NCI-H2081 treated with DMSO at 0.1 percent for 48 hours (cell line): Measurements from ENCODE around the gene FBXO2.

Experiments used
- DNase-seq: peaks from one replicate; lab custom pipeline; 2025; lab: John Stamatoyannopoulos, UW

The FBXO2 gene

DNA sequence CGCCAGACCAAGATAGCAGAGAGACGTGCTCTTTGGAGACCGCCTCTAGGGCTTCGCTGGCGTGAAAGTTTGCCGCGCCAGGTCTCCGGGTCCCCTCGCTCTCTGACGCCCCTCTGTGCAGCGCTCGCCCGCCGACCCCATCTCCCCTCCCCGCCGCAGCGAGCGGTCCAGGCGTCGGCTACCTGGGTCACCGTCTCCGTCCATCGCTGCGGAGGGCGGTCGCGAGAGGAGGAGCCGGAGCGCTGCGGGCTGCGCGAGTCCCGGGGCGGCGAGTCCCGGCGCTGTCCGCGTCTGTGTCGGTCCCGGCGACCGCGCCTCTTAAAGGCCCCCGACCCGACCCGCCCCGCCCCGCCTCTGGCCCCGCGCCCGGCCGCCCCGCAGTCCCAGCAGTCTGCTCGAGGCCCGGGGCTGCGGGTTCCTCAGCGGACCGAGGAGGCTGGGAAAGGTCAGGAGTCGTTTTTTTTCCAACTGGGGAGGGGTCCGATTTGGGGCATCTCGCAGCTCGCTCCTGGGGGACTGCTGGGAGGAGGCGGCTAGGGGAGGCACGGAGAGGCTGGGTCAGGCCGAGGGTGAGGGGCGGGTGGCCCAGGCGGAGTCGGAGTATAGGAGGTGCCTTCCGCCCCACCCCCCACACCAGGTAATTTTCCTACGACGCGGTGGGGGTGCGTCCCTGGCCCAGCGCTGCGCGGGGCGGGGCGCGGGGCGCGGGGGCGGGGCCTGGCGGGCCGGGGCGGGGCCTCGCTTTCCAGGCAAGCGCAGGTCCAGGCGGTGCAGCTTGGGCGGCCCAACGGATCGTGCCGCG is at the start of gene FBXO2, which contains the start of gene FBXO44:
Gene FBXO2, minus strand, starts transcription at position 293 of the 802 bp plus-strand sequence. Its CDS starts 89 bp downstream, at position 204.
Gene FBXO44, plus strand, starts transcription at position 741 of the 802 bp plus-strand sequence. CDS start 959 bp downstream, outside the sequence.
- no peak for DNase-seq

- DNase-seq = no peak
These were observed 49.3 kb upstream of the FBXO2 start for GRCh38 chr1:11703357-11704193.

DNA sequence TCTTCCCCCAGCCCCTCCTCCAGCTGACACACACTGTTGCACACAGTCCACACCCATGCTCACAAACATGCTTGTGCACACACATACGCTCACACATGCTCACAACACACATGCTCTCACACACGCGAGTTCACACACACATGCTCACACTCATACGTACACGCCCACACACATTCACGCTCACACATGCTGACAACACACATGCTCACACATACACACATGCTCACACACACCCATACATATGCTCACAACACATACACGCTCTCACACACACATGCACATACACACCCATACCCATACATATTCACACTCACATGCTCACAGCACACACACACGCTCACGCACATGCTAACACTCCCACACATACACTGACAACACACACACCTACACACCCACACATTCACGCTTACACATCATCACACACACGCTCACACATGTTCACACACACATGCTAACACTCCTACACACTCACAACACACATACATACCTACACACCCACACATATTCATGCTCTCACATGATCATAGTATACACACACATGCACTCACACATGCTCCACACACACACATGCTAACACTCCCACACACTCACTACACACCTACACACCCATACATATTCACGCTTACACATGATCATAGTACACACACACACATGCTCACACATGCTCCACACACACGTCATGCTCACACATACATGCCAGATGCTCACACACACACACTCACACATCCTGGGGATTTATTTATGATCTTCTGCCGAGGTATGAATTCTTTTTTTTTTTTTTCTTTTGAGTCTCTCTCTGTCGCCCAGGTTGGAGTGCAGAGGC is 48.0 kb upstream of the FBXO2 start:
- DNase-seq = no peak

GRCh38 chr1:11701551-11701961 is 47.3 kb upstream of the FBXO2 start:
- DNase-seq = no peak

- DNase-seq = no peak
These were observed 46.6 kb upstream of the FBXO2 start for GRCh38 chr1:11700601-11701467.

DNA sequence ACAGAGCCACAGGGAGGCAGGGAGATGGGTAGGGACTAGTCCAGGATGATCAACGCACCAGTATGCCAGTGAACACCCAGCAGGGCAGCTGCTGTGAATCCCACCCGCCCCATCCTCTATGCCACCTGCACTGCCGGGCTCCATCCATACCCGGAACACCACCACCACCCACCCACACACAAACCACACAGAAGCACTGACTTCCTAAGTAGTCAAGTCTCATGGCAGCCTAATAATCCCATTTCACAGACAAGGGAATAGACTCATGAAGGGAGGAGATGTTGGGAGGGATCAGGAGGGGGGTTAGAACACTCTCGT is 43.6 kb upstream of the FBXO2 start:
- no peak for DNase-seq

DNA sequence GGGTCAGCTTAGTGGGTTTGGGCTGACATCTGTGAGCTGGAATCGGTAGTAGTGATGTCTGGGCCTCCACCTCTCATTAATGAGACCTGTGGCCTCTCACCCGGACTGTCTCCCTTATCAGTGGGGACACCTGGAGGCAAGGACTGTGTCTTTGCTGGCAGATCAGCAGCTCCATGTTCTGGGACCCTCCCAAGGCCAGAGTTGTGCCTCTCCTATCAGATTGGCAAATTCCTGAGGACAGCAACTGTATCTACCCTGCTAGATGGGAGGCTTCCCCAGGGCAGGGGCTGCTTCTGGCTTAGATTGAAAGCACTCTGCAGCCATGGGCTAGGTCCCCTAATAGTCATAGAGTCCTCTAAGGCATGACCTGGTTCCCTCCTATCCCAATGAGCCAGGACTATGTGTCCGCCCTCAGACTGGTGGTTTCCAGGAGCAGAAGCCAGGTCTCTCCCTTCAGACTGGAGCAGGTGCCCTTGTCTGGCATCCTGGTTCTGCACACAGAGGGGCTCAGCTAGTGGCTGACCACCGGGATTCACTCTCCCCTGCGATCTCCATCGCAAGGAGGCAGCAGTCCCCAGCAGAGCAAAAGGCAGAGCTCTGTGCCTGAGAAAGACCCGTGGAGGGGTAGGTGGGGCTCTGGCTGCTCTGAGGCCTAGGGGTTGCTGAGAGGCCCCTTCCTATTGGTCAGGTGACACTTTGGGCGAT is 43.1 kb upstream of the FBXO2 start:
- no peak for DNase-seq

- DNase-seq = no peak
These were observed 41.6 kb upstream of the FBXO2 start for GRCh38 chr1:11695861-11696260.

GRCh38 chr1:11693917-11694316 is 39.7 kb upstream of the FBXO2 start:
- no peak for DNase-seq

GRCh38 chr1:11693024-11693590 is 38.9 kb upstream of the FBXO2 start:
- no peak for DNase-seq

DNA sequence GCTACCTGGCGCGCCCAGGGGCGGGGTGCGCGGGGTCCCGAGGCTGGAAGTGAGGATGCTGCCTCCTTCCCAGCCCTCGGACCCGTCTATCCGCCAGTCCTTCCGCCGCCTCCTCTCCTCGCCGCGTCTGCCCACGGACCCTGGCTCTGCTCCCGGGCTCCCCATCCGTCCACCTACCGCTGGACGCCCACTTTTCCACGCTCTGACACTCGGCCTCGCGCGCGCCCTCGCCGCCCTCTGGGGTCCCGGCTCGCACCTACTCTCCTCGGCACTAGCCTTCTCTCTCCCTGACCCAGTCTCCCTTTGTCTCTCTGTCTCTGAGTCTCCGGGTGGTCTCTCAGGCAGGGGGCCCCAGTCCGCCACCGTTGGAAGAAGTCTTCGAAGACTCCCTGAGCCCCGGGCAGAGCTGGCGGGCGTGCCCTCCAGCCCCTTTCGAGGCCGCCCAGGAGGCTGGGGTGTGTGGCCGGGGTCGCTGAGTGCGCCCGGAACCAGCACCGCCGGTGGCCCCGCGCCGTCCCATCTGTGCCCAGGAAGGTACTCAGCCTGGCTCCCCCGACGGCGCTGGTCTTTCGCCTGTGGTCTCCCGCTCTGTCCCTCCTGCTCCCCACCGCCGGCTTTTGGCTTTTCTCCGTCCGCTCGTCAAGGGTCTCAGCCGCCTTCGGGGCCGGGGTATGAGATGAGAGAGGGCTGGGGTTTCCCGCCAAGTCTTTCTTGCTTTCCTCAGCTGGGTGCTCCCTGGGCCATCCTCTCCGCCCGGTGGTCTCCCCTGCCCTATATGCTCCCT is 37.9 kb upstream of the FBXO2 start:
- no peak for DNase-seq

- DNase-seq = no peak
These were observed 37.2 kb upstream of the FBXO2 start, which contains the start of gene DRAXIN for GRCh38 chr1:11691302-11691914. Gene DRAXIN (plus strand): TSS chr1:11691710. CDS start chr1:11706259, 14,549 bp downstream.

GRCh38 chr1:11690397-11691301 is 36.4 kb upstream of the FBXO2 start:
- DNase-seq = no peak

DNA sequence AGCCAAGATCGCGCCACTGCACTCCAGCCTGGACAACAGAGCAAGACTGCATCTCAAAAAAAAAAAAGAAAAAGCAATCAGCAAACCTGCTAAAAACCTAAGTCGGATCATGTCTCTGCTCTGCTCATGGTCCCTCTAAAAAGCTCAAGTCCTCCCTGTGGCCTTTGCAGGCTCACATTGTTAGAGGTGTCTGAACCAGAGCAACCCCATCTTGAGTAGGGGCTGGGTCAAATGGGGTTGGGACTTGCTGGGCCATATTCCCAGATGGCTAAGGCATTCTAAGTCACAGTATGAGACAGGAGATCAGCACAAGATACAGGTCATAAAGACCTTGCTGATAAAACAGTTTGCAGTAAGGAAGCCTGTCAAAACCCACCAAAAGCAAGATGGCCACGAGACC is 34.3 kb upstream of the FBXO2 start:
- no peak for DNase-seq

DNA sequence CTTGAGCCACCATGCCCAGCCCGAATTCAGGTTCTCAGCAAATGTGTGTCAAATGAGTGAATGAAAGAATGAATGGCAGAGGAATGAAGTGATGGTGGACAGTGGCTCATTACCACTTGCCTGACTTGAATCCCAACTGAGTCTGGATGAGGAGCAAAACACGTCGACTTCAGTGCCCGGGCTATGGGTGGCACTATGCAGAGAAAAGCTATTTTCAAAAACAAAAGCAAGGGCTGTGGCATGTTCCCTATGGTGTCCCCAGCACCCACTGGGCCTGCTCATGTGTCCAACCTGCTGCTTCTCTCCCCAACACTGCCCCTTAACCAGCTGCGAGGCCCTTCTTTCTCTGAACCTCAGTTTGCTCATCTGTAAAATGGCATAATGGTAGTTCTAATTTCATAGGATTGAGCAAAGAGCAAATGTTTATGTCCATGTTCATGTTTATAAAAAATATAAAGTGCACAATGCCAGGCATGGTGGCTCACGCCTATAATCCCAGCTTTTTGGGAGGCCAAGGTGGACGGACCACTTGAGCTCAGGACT is 31.1 kb upstream of the FBXO2 start:
- no peak for DNase-seq

DNA sequence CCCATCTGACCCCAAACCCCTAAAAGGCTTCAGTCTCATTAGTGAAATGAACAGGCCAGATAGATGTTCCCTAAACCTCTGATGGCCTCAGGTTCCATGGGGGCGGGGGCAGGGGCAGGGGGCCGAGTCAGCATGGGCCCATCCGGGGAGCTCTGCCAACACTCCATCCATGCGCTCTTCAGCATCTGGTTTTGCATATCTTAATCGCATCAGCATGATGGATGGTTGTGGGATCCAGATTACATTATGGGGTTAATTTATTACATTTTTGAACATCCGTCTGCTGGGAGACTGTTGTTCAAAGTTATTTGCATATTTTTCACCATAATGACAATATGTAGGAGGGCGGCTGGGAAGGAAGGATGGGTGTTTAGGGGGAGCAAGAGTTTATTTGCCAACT is 29.8 kb upstream of the FBXO2 start:
- DNase-seq = no peak

DNA sequence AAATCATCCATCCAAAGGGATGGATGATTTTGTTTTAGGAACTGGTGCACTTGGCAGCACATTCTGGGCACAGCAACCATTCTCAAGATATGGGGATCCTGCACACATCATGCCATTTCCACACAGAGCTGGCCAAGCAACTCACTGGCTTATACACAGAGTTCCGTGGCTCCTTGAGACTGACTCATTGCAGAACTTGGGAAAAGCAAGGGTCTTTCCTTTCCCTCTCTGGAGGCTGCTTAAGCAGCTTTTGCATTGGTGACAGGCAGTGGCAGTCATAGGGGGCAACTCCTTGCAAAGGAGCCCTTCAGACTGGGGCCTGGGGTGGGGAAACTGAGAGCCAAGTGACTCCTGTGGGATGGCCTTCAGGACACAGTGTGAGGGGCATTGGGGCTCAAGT is 28.6 kb upstream of the FBXO2 start:
- no peak for DNase-seq
